Thymus (tissue), 11 donors: ENCODE results near the gene MSANTD1. TPM values are rescaled to one million over a fixed set of nuclear protein-coding genes. Genes with fewer than 3 reads are reported as not detected.

Experiments
- DNase-seq, 9 donors: peaks; one replicate each; pipeline ENCODE4 v3.0.0-alpha.2; 2013; ENCODE audit warnings: low spot score in 9 of 9, low read depth in 6 of 9, missing footprints in 1 of 9
- H3K27ac ChIP-seq, 2 donors: one replicate each; pipeline ENCODE4 v1.5.1; 2013; ENCODE audit warnings: control low read depth in 1 of 2, low read depth in 1 of 2, low read length in 1 of 2, mild to moderate bottlenecking in 1 of 2, moderate library complexity in 1 of 2
- H3K27me3 ChIP-seq, 2 donors: one replicate each; pipeline ENCODE4 v1.5.1; 2013; ENCODE audit warnings: low read length in 1 of 2; ENCODE audit not compliant: control insufficient read depth in 2 of 2, insufficient read depth in 1 of 2
- H3K36me3 ChIP-seq, 2 donors: one replicate each; pipeline ENCODE4 v1.5.1; 2013; ENCODE audit warnings: low read length in 1 of 2, mild to moderate bottlenecking in 1 of 2, moderate library complexity in 1 of 2; ENCODE audit not compliant: control insufficient read depth in 2 of 2, insufficient read depth in 2 of 2
- H3K4me1 ChIP-seq, 2 donors: one replicate each; pipeline ENCODE4 v1.5.1; 2013; ENCODE audit warnings: low read length in 2 of 2; ENCODE audit not compliant: control insufficient read depth in 2 of 2, insufficient read depth in 2 of 2
- H3K4me3 ChIP-seq, 2 donors: one replicate each; pipeline ENCODE4 v1.5.1; 2013; ENCODE audit warnings: low read length in 2 of 2, control low read depth in 1 of 2, mild to moderate bottlenecking in 1 of 2
- H3K9me3 ChIP-seq, 2 donors: one replicate each; pipeline ENCODE4 v1.5.1; 2013; ENCODE audit warnings: low read length in 1 of 2, mild to moderate bottlenecking in 1 of 2; ENCODE audit not compliant: control insufficient read depth in 2 of 2, insufficient read depth in 1 of 2
- WGBS: extraction: QIAGEN DNeasy Blood & Tissue Kit; methylation state at CpG from one replicate; pipeline ENCODE4 v1.1.7; 2013; 5-methylcytosine and 5-hydroxymethylcytosine counted together
- polyA plus RNA-seq: library from polyadenylated mRNA; stranded (reverse); fragments of 200-250 nt; gene quantifications from one replicate; pipeline ENCODE4 v1.2.3, GENCODE V29; 2013
- total RNA-seq: library from RNA; stranded (reverse); fragments of 120-200 nt; gene quantifications from one replicate; pipeline ENCODE4 v1.2.4, GENCODE V29; 2013
- donor health status: healthy.

Gene MSANTD1
- total and polyA plus RNA-seq, 2 donors, result 0.33 to 1.0 TPM

- Histone ChIP-seq H3K9me3 (peaks cover 0 to 2% of the 10 kb centered on the region in 2 donors), H3K27ac (no peak overlapping the region), H3K27me3 (no peaks in the 10 kb centered on the region), H3K4me3 (no peak overlapping the region), H3K4me1 (no peaks in the 10 kb centered on the region), H3K36me3 (peaks cover 79 to 86% of the 10 kb centered on the region in 2 donors)
- DNase-seq, result no peak
- WGBS, result 95% methylated on average over 23 of the region's 23 CpGs
These were observed 20.9 kb upstream of the MSANTD1 start for GRCh38 chr4:3227878-3228675.

GRCh38 chr4:3228881-3229280 is 20.1 kb upstream of the MSANTD1 start:
- no peak overlapping the region for H3K4me3 ChIP-seq
- no peak for DNase-seq
- H3K36me3 ChIP-seq, result peaks cover 79 to 84% of the 10 kb centered on the region in 2 donors
- no peaks in the 10 kb centered on the region for H3K4me1 ChIP-seq
- WGBS, result 94% methylated on average over 13 of the region's 13 CpGs
- H3K27me3 ChIP-seq, result no peaks in the 10 kb centered on the region
- H3K27ac ChIP-seq, result no peak overlapping the region
- peaks cover 0 to 2% of the 10 kb centered on the region in 2 donors for H3K9me3 ChIP-seq

GRCh38 chr4:3229328-3229727 is 19.6 kb upstream of the MSANTD1 start:
- H3K27ac ChIP-seq, result no peak overlapping the region
- no peaks in the 10 kb centered on the region for H3K4me1 ChIP-seq
- H3K27me3 ChIP-seq, result no peaks in the 10 kb centered on the region
- peaks cover 0 to 2% of the 10 kb centered on the region in 2 donors for H3K9me3 ChIP-seq
- WGBS, result 97% methylated on average over 9 of the region's 9 CpGs
- DNase-seq, result no peak
- H3K36me3 ChIP-seq, result peaks cover 75 to 83% of the 10 kb centered on the region in 2 donors
- no peak overlapping the region for H3K4me3 ChIP-seq

- Histone ChIP-seq H3K4me3 (no peak overlapping the region), H3K27me3 (no peaks in the 10 kb centered on the region), H3K36me3 (peaks cover 72 to 83% of the 10 kb centered on the region in 2 donors), H3K4me1 (no peaks in the 10 kb centered on the region), H3K27ac (no peak overlapping the region), H3K9me3 (peaks cover 0 to 2% of the 10 kb centered on the region in 2 donors)
- DNase-seq, result no peak
- WGBS, result 97% methylated on average over 17 of the region's 17 CpGs
These were observed 19.0 kb upstream of the MSANTD1 start for GRCh38 chr4:3229964-3230363.

GRCh38 chr4:3231471-3231870 is 17.5 kb upstream of the MSANTD1 start:
- Histone ChIP-seq H3K4me3 (no peak overlapping the region), H3K27me3 (no peaks in the 10 kb centered on the region), H3K9me3 (peaks cover 0 to 2% of the 10 kb centered on the region in 2 donors), H3K36me3 (peaks cover 75 to 86% of the 10 kb centered on the region in 2 donors), H3K27ac (no peak overlapping the region), H3K4me1 (no peaks in the 10 kb centered on the region)
- 97% methylated on average over 9 of the region's 9 CpGs for WGBS
- DNase-seq, result no peak

- H3K9me3 ChIP-seq, result peaks cover 0 to 2% of the 10 kb centered on the region in 2 donors
- H3K27me3 ChIP-seq, result no peaks in the 10 kb centered on the region
- H3K36me3 ChIP-seq, result peaks cover 75 to 81% of the 10 kb centered on the region in 2 donors
- 98% methylated on average over 16 of the region's 16 CpGs for WGBS
- no peak overlapping the region for H3K27ac ChIP-seq
- no peak overlapping the region for H3K4me3 ChIP-seq
- no peaks in the 10 kb centered on the region for H3K4me1 ChIP-seq
- DNase-seq, result no peak
These were observed 17.0 kb upstream of the MSANTD1 start for GRCh38 chr4:3232001-3232400.

GRCh38 chr4:3232871-3233271 is 16.1 kb upstream of the MSANTD1 start:
- no peak overlapping the region for H3K27ac ChIP-seq
- DNase-seq, result no peak
- H3K27me3 ChIP-seq, result no peaks in the 10 kb centered on the region
- H3K4me1 ChIP-seq, result no peaks in the 10 kb centered on the region
- WGBS, result 97% methylated on average over 15 of the region's 15 CpGs
- no peak overlapping the region for H3K4me3 ChIP-seq
- H3K9me3 ChIP-seq, result peaks cover 0 to 2% of the 10 kb centered on the region in 2 donors
- H3K36me3 ChIP-seq, result peaks cover 77 to 83% of the 10 kb centered on the region in 2 donors

GRCh38 chr4:3233391-3234071 is 15.4 kb upstream of the MSANTD1 start:
- WGBS, result 95% methylated on average over 21 of the region's 21 CpGs
- peaks cover 71 to 82% of the 10 kb centered on the region in 2 donors for H3K36me3 ChIP-seq
- no peak for DNase-seq
- H3K27ac ChIP-seq, result no peak overlapping the region
- no peaks in the 10 kb centered on the region for H3K4me1 ChIP-seq
- no peaks in the 10 kb centered on the region for H3K27me3 ChIP-seq
- H3K9me3 ChIP-seq, result peaks cover 0 to 2% of the 10 kb centered on the region in 2 donors
- H3K4me3 ChIP-seq, result no peak overlapping the region
